Loucy (cell line): ENCODE measurements around the gene PARN.
"Not testable (repeated sequence)": the region's sequence is repeated elsewhere in the genome, so short reads cannot be mapped to it uniquely, and the experiment has no call there.

Experiments used
- H2AFZ ChIP-seq: fragments of 200-600 bp; sonication (generic); 2 replicates; pipeline ENCODE4 v1.6.0; 2016; ENCODE audit warnings: antibody characterized with exemption, mild to moderate bottlenecking, low read length, moderate library complexity
- H3F3A ChIP-seq: fragments of 200-600 bp; 2 replicates; pipeline ENCODE4 v1.6.0; 2016; ENCODE audit warnings: antibody characterized with exemption, low read depth, mild to moderate bottlenecking
- H3K27me3 ChIP-seq: fragments of 200-600 bp; sonication (generic); 2 replicates; pipeline ENCODE4 v1.6.1; 2014; ENCODE audit warnings: low read length, mild to moderate bottlenecking; ENCODE audit not compliant: insufficient read depth, poor library complexity, severe bottlenecking
- H3K36me3 ChIP-seq: fragments of 200-600 bp; sonication (generic); 2 replicates; pipeline ENCODE4 v1.6.1; 2016; ENCODE audit warnings: low read length; ENCODE audit not compliant: insufficient read depth
- H3K4me1 ChIP-seq: fragments of 200-600 bp; sonication (generic); 2 replicates; pipeline ENCODE4 v1.5.1; 2014; ENCODE audit warnings: low read length, mild to moderate bottlenecking; ENCODE audit not compliant: insufficient read depth, poor library complexity, severe bottlenecking
- H3K4me2 ChIP-seq: fragments of 200-600 bp; sonication (generic); 2 replicates; pipeline ENCODE4 v1.6.0; 2014; ENCODE audit warnings: antibody characterized with exemption, low read length, low read depth, mild to moderate bottlenecking; ENCODE audit not compliant: poor library complexity, severe bottlenecking
- H3K4me3 ChIP-seq: fragments of 200-600 bp; sonication (generic); 2 replicates; pipeline ENCODE4 v1.5.1; 2014; ENCODE audit warnings: low read length, mild to moderate bottlenecking, mixed read lengths; ENCODE audit not compliant: poor library complexity, severe bottlenecking
- H3K79me2 ChIP-seq: fragments of 200-600 bp; sonication (generic); 2 replicates; pipeline ENCODE4 v1.6.1; 2014; ENCODE audit warnings: low read length; ENCODE audit not compliant: insufficient read depth
- H3K9ac ChIP-seq: fragments of 200-600 bp; sonication (generic); 2 replicates; pipeline ENCODE4 v1.6.0; 2014; ENCODE audit warnings: mild to moderate bottlenecking, low read depth, low read length, moderate library complexity; ENCODE audit not compliant: poor library complexity, severe bottlenecking
- H3K9me2 ChIP-seq: fragments of 200-600 bp; sonication (generic); replicated peaks from 2 replicates; pipeline ENCODE4 v1.6.1; 2016; ENCODE audit warnings: low read depth, low read length, mixed read lengths
- H3K9me3 ChIP-seq: fragments of 200-600 bp; sonication (generic); 2 replicates; pipeline ENCODE4 v1.6.1; 2014; ENCODE audit warnings: mild to moderate bottlenecking, antibody characterized with exemption, low read length, low read depth; ENCODE audit not compliant: insufficient read depth
- H4K20me1 ChIP-seq: fragments of 200-600 bp; sonication (generic); 2 replicates; pipeline ENCODE4 v1.6.0; 2014; ENCODE audit warnings: antibody characterized with exemption, low read length, mild to moderate bottlenecking; ENCODE audit not compliant: insufficient read depth, poor library complexity, severe bottlenecking
- CTCF ChIP-seq: fragments of 200-600 bp; sonication (generic); conservative IDR thresholded peaks from 2 replicates; pipeline ENCODE4 v1.5.1; 2014; ENCODE audit warnings: mild to moderate bottlenecking, antibody characterized with exemption, low read length
- EZH2phosphoT487 ChIP-seq: fragments of 200-600 bp; IDR thresholded peaks from 2 replicates; pipeline ENCODE4 v1.6.1; 2018; ENCODE audit warnings: antibody characterized with exemption, mild to moderate bottlenecking, moderate library complexity, borderline replicate concordance

PARN gene

GRCh38 chr16:14641926-14642325, 11.9 kb upstream of the PARN start:
- H3K36me3 ChIP-seq = peaks cover 16% of the 10 kb centered on the region; the same call in 1 of the 2 replicates
- H4K20me1 ChIP-seq = peaks cover 8% of the 10 kb centered on the region

GRCh38 chr16:14641206-14641605, 11.1 kb upstream of the PARN start:
- no peaks in the 10 kb centered on the region for H3K9me3 ChIP-seq
- no peaks in the 10 kb centered on the region for H3K4me1 ChIP-seq
- H3K4me2 ChIP-seq = no peak overlapping the region
- H3K9me2 ChIP-seq = no peaks in the 10 kb centered on the region
- H3K4me3 ChIP-seq = no peak overlapping the region
- H4K20me1 ChIP-seq = peaks cover 8% of the 10 kb centered on the region
- H3F3A ChIP-seq = no peaks in the 10 kb centered on the region
- H3K9ac ChIP-seq = no peak overlapping the region
- H2AFZ ChIP-seq = no peak overlapping the region
- peaks cover 16% of the 10 kb centered on the region; the same call in 1 of the 2 replicates for H3K36me3 ChIP-seq
- no peaks in the 10 kb centered on the region for H3K27me3 ChIP-seq
- peaks cover 48% of the 10 kb centered on the region; the same call in 1 of the 2 replicates for H3K79me2 ChIP-seq
- TF ChIP-seq CTCF (no peak), EZH2phosphoT487 (no peak)

More at GRCh38 chr16:14641926-14642325, 11.9 kb upstream of the PARN start:
- Histone ChIP-seq H3K27me3 (no peaks in the 10 kb centered on the region), H3K9me3 (no peaks in the 10 kb centered on the region), H3K4me3 (no peak overlapping the region), H3K9ac (no peak overlapping the region), H3K4me1 (no peaks in the 10 kb centered on the region), H3K79me2 (peaks cover 46% of the 10 kb centered on the region; the same call in 1 of the 2 replicates), H3K4me2 (no peak overlapping the region), H2AFZ (no peak overlapping the region), H3K9me2 (no peaks in the 10 kb centered on the region), H3F3A (no peaks in the 10 kb centered on the region)
- no peak for TF ChIP-seq CTCF
- TF ChIP-seq EZH2phosphoT487 = no peak

- H3K79me2 ChIP-seq = peaks cover 53% of the 10 kb centered on the region; the same call in 1 of the 2 replicates
- no peak for TF ChIP-seq EZH2phosphoT487
- no peak for TF ChIP-seq CTCF
- H3K9me2 ChIP-seq = no peaks in the 10 kb centered on the region
- no peak overlapping the region for H3K4me3 ChIP-seq
- no peak overlapping the region for H3K4me2 ChIP-seq
- no peak overlapping the region for H3K9ac ChIP-seq
- no peaks in the 10 kb centered on the region for H3K9me3 ChIP-seq
- no peaks in the 10 kb centered on the region for H3F3A ChIP-seq
- H3K36me3 ChIP-seq = peaks cover 10% of the 10 kb centered on the region; the same call in 1 of the 2 replicates
- H3K27me3 ChIP-seq = no peaks in the 10 kb centered on the region
- H4K20me1 ChIP-seq = peaks cover 9% of the 10 kb centered on the region
- H2AFZ ChIP-seq = no peak overlapping the region
- H3K4me1 ChIP-seq = no peaks in the 10 kb centered on the region
Measured at GRCh38 chr16:14640538-14640937, 10.5 kb upstream of the PARN start.

- H3K4me2 ChIP-seq = not testable (repeated sequence)
Measured at GRCh38 chr16:14636951-14637240, 6.8 kb upstream of the PARN start.

GRCh38 chr16:14636179-14636950, 6.3 kb upstream of the PARN start:
- not testable (repeated sequence) for H3K4me1 ChIP-seq, H3K4me3 ChIP-seq, H3F3A ChIP-seq, H3K9me2 ChIP-seq, H3K9me3 ChIP-seq, H3K36me3 ChIP-seq, H2AFZ ChIP-seq, H3K9ac ChIP-seq, H3K27me3 ChIP-seq, H3K4me2 ChIP-seq
- Histone ChIP-seq H3K79me2 (peaks cover 70% of the 10 kb centered on the region), H4K20me1 (peaks cover 29% of the 10 kb centered on the region)

More at GRCh38 chr16:14636951-14637240, 6.8 kb upstream of the PARN start:
- H4K20me1 ChIP-seq = peaks cover 29% of the 10 kb centered on the region
- not testable (repeated sequence) for H3K9me2 ChIP-seq, H3F3A ChIP-seq, H3K4me3 ChIP-seq, H2AFZ ChIP-seq, H3K9ac ChIP-seq, H3K36me3 ChIP-seq, H3K27me3 ChIP-seq, H3K4me1 ChIP-seq, H3K9me3 ChIP-seq
- H3K79me2 ChIP-seq = peaks cover 73% of the 10 kb centered on the region
